Activated CD8-positive, alpha-beta T cell treated with anti-CD3 and anti-CD28 coated beads for 36 hours (primary cell): ENCODE measurements around the gene IVD. TPM values are rescaled to one million over a fixed set of nuclear protein-coding genes. Genes with fewer than 3 reads are reported as not detected.

ENCODE experiments used
- ATAC-seq: fragments of 200-7000 bp; cut with Tn5 transposase; one replicate; pipeline ENCODE4 v1.10.0; 2021; ENCODE audit warnings: mild to moderate bottlenecking, moderate library complexity
- CTCF ChIA-PET: fragments of 350-600 bp; sonication (Branson Sonifier 250); formaldehyde crosslinking; loops from one replicate; lab custom pipeline; 2021; ENCODE audit warnings: antibody characterized with exemption; lab: Charles Lee
- POLR2A ChIA-PET: fragments of 350-600 bp; sonication (Branson Sonifier 250); formaldehyde crosslinking; loops from one replicate; lab custom pipeline; 2021; ENCODE audit warnings: antibody characterized with exemption; lab: Charles Lee
- DNase-seq: peaks from one replicate; pipeline ENCODE4 v3.0.0-alpha.2; 2020
- H3K27ac Mint-ChIP-seq: one replicate; pipeline ENCODE4 v1.8.0; 2021; ENCODE audit warnings: mild to moderate bottlenecking, mixed read lengths
- H3K27me3 Mint-ChIP-seq: one replicate; pipeline ENCODE4 v1.8.0; 2021; ENCODE audit warnings: mixed read lengths
- H3K36me3 Mint-ChIP-seq: one replicate; pipeline ENCODE4 v1.8.0; 2021; ENCODE audit warnings: low read depth, mixed read lengths
- H3K4me1 Mint-ChIP-seq: one replicate; pipeline ENCODE4 v1.8.0; 2021; ENCODE audit warnings: low read depth, mixed read lengths
- H3K4me3 Mint-ChIP-seq: one replicate; pipeline ENCODE4 v1.8.0; 2021; ENCODE audit warnings: mild to moderate bottlenecking, moderate library complexity, mixed read lengths
- H3K9me3 Mint-ChIP-seq: one replicate; pipeline ENCODE4 v1.8.0; 2021; ENCODE audit warnings: mixed read lengths
- CTCF ChIP-seq: fragments of 200-600 bp; IDR thresholded peaks from one replicate; pipeline ENCODE4 v1.8.0; 2022; ENCODE audit warnings: antibody characterized with exemption, mild to moderate bottlenecking
- intact Hi-C: fragments of 100-400 bp; cut with micrococcal nuclease; formaldehyde crosslinking; loops from one replicate; pipeline ENCODE4 v1.10.0; 2022
- total RNA-seq, 2 experiments: library from RNA; stranded (reverse); gene quantifications; one replicate each; pipeline ENCODE4 v1.2.3, GENCODE V29; 2021

IVD gene
- total RNA-seq, 2 experiments from 2014 or later, result 56.9 to 65.0 TPM

GRCh38 chr15:40412095-40412759 lies 6.6 kb downstream of the IVD start:
- CTCF ChIA-PET, result interaction anchor here (1.0 to 1.4 kb wide), 2 partner anchors 25 to 44 kb away, joined by 4 read pairs; no protein-coding TSS in a partner anchor
- DNase-seq (no peak), ATAC-seq (no peak)
- peaks cover 25% of the 10 kb centered on the region for H3K4me1 Mint-ChIP-seq
- intact Hi-C loops, result no loop called here
- H3K9me3 Mint-ChIP-seq, result no peaks in the 10 kb centered on the region
- TF ChIP-seq CTCF, result no peak
- no peak overlapping the region for H3K27ac Mint-ChIP-seq
- peaks cover 57% of the 10 kb centered on the region for H3K36me3 Mint-ChIP-seq
- no peaks in the 10 kb centered on the region for H3K27me3 Mint-ChIP-seq
- POLR2A ChIA-PET, result interaction anchor here (0.8 kb wide), 1 partner anchor 37 kb away, joined by 3 read pairs; no protein-coding TSS in a partner anchor
- no peak overlapping the region for H3K4me3 Mint-ChIP-seq

GRCh38 chr15:40413036-40413435 lies 7.4 kb downstream of the IVD start:
- no peak for DNase-seq
- no peak for TF ChIP-seq CTCF
- Mint-ChIP-seq H3K27me3 (no peaks in the 10 kb centered on the region), H3K9me3 (no peaks in the 10 kb centered on the region), H3K4me3 (no peak overlapping the region), H3K4me1 (peaks cover 17% of the 10 kb centered on the region), H3K36me3 (peaks cover 52% of the 10 kb centered on the region), H3K27ac (no peak overlapping the region)
- ATAC-seq, result no peak
- CTCF ChIA-PET, result interaction anchor here (1.0 to 1.6 kb wide), 3 partner anchors 26 to 68 kb away, joined by 4 to 5 read pairs (median 4); no protein-coding TSS in a partner anchor
- intact Hi-C loops, result no loop called here
- POLR2A ChIA-PET, result interaction anchor here (0.8 to 1.6 kb wide), 2 partner anchors 38 to 68 kb away, joined by 3 read pairs; no protein-coding TSS in a partner anchor

- no peak overlapping the region for H3K27ac Mint-ChIP-seq
- intact Hi-C loops, result no loop called here
- POLR2A ChIA-PET, result interaction anchor here (0.7 to 1.6 kb wide), 4 partner anchors 9 to 70 kb away, joined by 3 to 6 read pairs (median 3); partner anchors contain the start of gene IVD
Measured at GRCh38 chr15:40414816-40415215, 9.2 kb downstream of the IVD start.

GRCh38 chr15:40415226-40415625 lies 9.6 kb downstream of the IVD start:
- intact Hi-C loops, result no loop called here
- DNase-seq (no peak), ATAC-seq (no peak)
- POLR2A ChIA-PET, result interaction anchor here (0.7 to 1.8 kb wide), 4 partner anchors 10 to 45 kb away, joined by 3 to 6 read pairs (median 4); partner anchors contain the start of gene IVD
- Mint-ChIP-seq H3K27ac (no peak overlapping the region), H3K4me1 (peaks cover under 1% of the 10 kb centered on the region), H3K27me3 (no peaks in the 10 kb centered on the region), H3K9me3 (no peaks in the 10 kb centered on the region), H3K36me3 (peaks cover 36% of the 10 kb centered on the region), H3K4me3 (no peak overlapping the region)
- CTCF ChIA-PET, result interaction anchor here (12.3 kb wide), 1 partner anchor 75 kb away, joined by 205 read pairs; the partner anchor contains the start of gene CCDC9B
- TF ChIP-seq CTCF, result no peak

More at GRCh38 chr15:40414816-40415215, 9.2 kb downstream of the IVD start:
- H3K36me3 Mint-ChIP-seq, result peaks cover 39% of the 10 kb centered on the region
- no peak overlapping the region for H3K4me3 Mint-ChIP-seq
- H3K27me3 Mint-ChIP-seq, result no peaks in the 10 kb centered on the region
- ATAC-seq (no peak), DNase-seq (no peak)
- CTCF ChIA-PET, result interaction anchor here (1.6 to 12.3 kb wide), 2 partner anchors 70 to 74 kb away, joined by 5 to 205 read pairs; partner anchors contain the start of gene CCDC9B
- TF ChIP-seq CTCF, result no peak
- H3K9me3 Mint-ChIP-seq, result no peaks in the 10 kb centered on the region
- H3K4me1 Mint-ChIP-seq, result peaks cover 3% of the 10 kb centered on the region

GRCh38 chr15:40416056-40416455 lies 10.5 kb downstream of the IVD start:
- ChIA-PET CTCF (interaction anchor here (1.0 to 12.3 kb wide), 2 partner anchors 47 to 76 kb away, joined by 4 to 205 read pairs; partner anchors contain the start of gene CCDC9B), POLR2A (interaction anchor here (0.8 to 1.8 kb wide), 2 partner anchors 18 to 46 kb away, joined by 3 to 4 read pairs; no protein-coding TSS in a partner anchor)

More at GRCh38 chr15:40416056-40416455, 10.5 kb downstream of the IVD start:
- no peak overlapping the region for H3K27ac Mint-ChIP-seq
- H3K4me3 Mint-ChIP-seq, result no peak overlapping the region
- intact Hi-C loops, result no loop called here
- no peaks in the 10 kb centered on the region for H3K27me3 Mint-ChIP-seq
- ATAC-seq (no peak), DNase-seq (no peak)
- H3K36me3 Mint-ChIP-seq, result peaks cover 28% of the 10 kb centered on the region
- no peaks in the 10 kb centered on the region for H3K9me3 Mint-ChIP-seq
- no peak for TF ChIP-seq CTCF
- no peaks in the 10 kb centered on the region for H3K4me1 Mint-ChIP-seq
